PC-9 (cell line): ENCODE results near the gene APOBR. TPM values are rescaled to one million over a fixed set of nuclear protein-coding genes. Genes with fewer than 3 reads are reported as not detected.

Source experiments
- BruUV-seq: library from RNA; stranded (reverse); fragments of 400-500 nt; replicated peaks from 2 replicates; lab custom pipeline; 2021; lab: Mats Ljungman, UMichigan
- CTCF ChIA-PET: fragments of 300-600 bp; sonication (Branson Sonifier 250); formaldehyde crosslinking; loops from one replicate; lab custom pipeline; 2022; ENCODE audit warnings: antibody characterized with exemption; lab: Charles Lee
- POLR2A ChIA-PET: fragments of 300-600 bp; sonication (Branson Sonifier 250); formaldehyde crosslinking; loops from one replicate; lab custom pipeline; 2022; ENCODE audit warnings: antibody characterized with exemption; ENCODE audit not compliant: unreplicated experiment; lab: Charles Lee
- DNase-seq, 2 experiments: peaks; one replicate each; pipeline versions ENCODE4 v3.0.0 to v3.0.0-alpha.2; 2015 to 2022; ENCODE audit warnings: mixed read lengths in 1 of 2
- H2AFZ ChIP-seq: fragments of 200-600 bp; sonication (generic); 2 replicates; pipeline ENCODE4 v1.8.1; 2017; ENCODE audit warnings: antibody characterized with exemption
- H3F3A ChIP-seq: fragments of 200-600 bp; sonication (generic); 2 replicates; pipeline ENCODE4 v1.8.1; 2017; ENCODE audit warnings: antibody characterized with exemption, mild to moderate bottlenecking, low read depth; ENCODE audit not compliant: insufficient read depth
- H3K27ac ChIP-seq: fragments of 200-600 bp; sonication (generic); 2 replicates; pipeline ENCODE4 v1.6.1; 2016; ENCODE audit warnings: mixed run types
- H3K27me3 ChIP-seq: fragments of 200-600 bp; sonication (generic); 2 replicates; pipeline ENCODE4 v1.6.1; 2016; ENCODE audit warnings: low read depth, mixed run types; ENCODE audit not compliant: insufficient read depth
- H3K36me3 ChIP-seq: fragments of 200-600 bp; sonication (generic); 2 replicates; pipeline ENCODE4 v1.6.1; 2016; ENCODE audit warnings: low read depth, mixed run types
- H3K4me1 ChIP-seq: fragments of 200-600 bp; sonication (generic); replicated peaks from 2 replicates; pipeline ENCODE4 v1.6.1; 2016; ENCODE audit warnings: mixed run types; ENCODE audit not compliant: insufficient read depth
- H3K4me2 ChIP-seq: fragments of 200-600 bp; sonication (generic); 2 replicates; pipeline ENCODE4 v1.6.1; 2017; ENCODE audit warnings: mixed run types
- H3K4me3 ChIP-seq: fragments of 200-600 bp; sonication (generic); 2 replicates; pipeline ENCODE4 v1.6.1; 2016; ENCODE audit warnings: mixed run types
- H3K79me2 ChIP-seq: fragments of 200-600 bp; sonication (generic); 2 replicates; pipeline ENCODE4 v1.6.1; 2017; ENCODE audit warnings: low read depth, mixed run types
- H3K9me2 ChIP-seq: fragments of 200-600 bp; sonication (generic); 2 replicates; pipeline ENCODE4 v1.8.1; 2017; ENCODE audit warnings: mild to moderate bottlenecking; ENCODE audit not compliant: insufficient read depth
- H3K9me3 ChIP-seq: fragments of 200-600 bp; sonication (generic); 2 replicates; pipeline ENCODE4 v1.8.1; 2016; ENCODE audit warnings: low read depth; ENCODE audit not compliant: insufficient read depth
- H4K20me1 ChIP-seq: fragments of 200-600 bp; sonication (generic); 2 replicates; pipeline ENCODE4 v1.8.1; 2017; ENCODE audit not compliant: insufficient read depth
- EZH2 ChIP-seq: fragments of 200-600 bp; sonication (generic); IDR thresholded peaks from 2 replicates; pipeline ENCODE4 v1.8.0; 2017; ENCODE audit warnings: antibody characterized with exemption, low read depth
- intact Hi-C: fragments of 100-400 bp; cut with micrococcal nuclease; formaldehyde crosslinking; loops from one replicate; pipeline ENCODE4 v1.10.0; 2022; ENCODE audit not compliant: unreplicated experiment
- total RNA-seq: library from RNA; stranded (reverse); gene quantifications from 2 replicates; pipeline ENCODE4 v1.2.3, GENCODE V29; 2021
- TF ChIP-seq, protein P1 (sequence below): fragments of 200-600 bp; sonication (generic); conservative IDR thresholded peaks from 2 replicates; pipeline ENCODE4 v1.6.1; 2017; ENCODE audit warnings: mixed run types, antibody characterized with exemption, mild to moderate bottlenecking, moderate library complexity

The APOBR gene
- total RNA-seq, 1 experiment from 2014 or later = 2.4 TPM

DNA sequence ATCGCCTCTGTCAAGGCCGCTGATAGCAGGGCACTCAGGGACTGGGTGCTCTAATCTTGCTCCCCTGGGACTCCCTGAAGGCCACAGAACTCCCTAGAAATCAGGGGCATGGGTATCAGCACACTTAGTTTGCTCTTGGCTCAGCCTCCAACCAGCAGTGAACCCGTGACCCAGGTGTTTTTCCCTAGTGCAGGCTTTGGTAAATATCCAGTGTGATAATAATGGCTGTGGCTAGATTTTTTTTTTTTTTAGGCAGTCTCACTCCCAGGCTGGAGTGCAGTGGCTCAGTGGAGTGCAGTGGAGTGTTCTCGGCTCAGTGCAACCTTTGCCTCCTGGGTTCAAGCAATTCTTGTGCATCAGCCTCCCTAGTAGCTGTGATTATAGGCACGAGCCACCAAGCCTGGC lies 34.0 kb downstream of the APOBR start:
- peaks cover 58% of the 10 kb centered on the region for H3K4me1 ChIP-seq
- H4K20me1 ChIP-seq = no peaks in the 10 kb centered on the region
- no peaks in the 10 kb centered on the region for H3K9me2 ChIP-seq
- CTCF ChIA-PET = no interaction called here
- H3K79me2 ChIP-seq = no peaks in the 10 kb centered on the region
- no peak overlapping the region for H3K4me3 ChIP-seq
- TF ChIP-seq, protein P1, sequence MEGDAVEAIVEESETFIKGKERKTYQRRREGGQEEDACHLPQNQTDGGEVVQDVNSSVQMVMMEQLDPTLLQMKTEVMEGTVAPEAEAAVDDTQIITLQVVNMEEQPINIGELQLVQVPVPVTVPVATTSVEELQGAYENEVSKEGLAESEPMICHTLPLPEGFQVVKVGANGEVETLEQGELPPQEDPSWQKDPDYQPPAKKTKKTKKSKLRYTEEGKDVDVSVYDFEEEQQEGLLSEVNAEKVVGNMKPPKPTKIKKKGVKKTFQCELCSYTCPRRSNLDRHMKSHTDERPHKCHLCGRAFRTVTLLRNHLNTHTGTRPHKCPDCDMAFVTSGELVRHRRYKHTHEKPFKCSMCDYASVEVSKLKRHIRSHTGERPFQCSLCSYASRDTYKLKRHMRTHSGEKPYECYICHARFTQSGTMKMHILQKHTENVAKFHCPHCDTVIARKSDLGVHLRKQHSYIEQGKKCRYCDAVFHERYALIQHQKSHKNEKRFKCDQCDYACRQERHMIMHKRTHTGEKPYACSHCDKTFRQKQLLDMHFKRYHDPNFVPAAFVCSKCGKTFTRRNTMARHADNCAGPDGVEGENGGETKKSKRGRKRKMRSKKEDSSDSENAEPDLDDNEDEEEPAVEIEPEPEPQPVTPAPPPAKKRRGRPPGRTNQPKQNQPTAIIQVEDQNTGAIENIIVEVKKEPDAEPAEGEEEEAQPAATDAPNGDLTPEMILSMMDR = no peak
- no peak for TF ChIP-seq EZH2
- H3F3A ChIP-seq = peaks cover 40% of the 10 kb centered on the region; the same call in 1 of the 2 replicates
- POLR2A ChIA-PET = no interaction called here
- DNase-seq = no peak
- no peaks in the 10 kb centered on the region for H3K9me3 ChIP-seq
- H3K27ac ChIP-seq = peak overlapping the region; percentile 42
- no peak overlapping the region for H2AFZ ChIP-seq
- H3K27me3 ChIP-seq = no peaks in the 10 kb centered on the region
- intact Hi-C loops = loop anchor here (5.0 kb wide), 1 partner anchor 36 kb away; the partner anchor contains the start of genes APOBR and CLN3
- BruUV-seq = no TSS peak
- no peaks in the 10 kb centered on the region for H3K36me3 ChIP-seq
- H3K4me2 ChIP-seq = peak overlapping the region; percentile 11

DNA sequence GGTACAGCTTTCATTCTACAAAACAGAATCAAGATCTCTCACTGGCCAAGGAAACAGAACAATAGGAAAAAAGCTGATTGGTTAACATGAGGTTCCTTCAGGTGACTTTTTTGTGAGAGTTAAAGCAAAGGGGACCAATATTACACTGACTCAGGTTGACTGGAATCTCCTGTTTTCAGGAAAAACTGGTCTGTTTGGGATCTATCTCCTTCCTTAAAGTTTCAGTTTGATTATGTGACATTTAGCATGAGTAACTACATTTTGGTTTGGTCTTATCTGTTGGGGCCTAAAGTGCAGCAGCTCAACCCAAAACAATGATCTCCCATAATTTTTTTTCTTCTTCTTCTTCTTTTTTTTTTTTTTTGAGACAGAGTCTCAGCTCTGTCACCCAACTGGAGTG lies 34.7 kb downstream of the APOBR start:
- no peak for TF ChIP-seq EZH2
- TF ChIP-seq, protein P1 = no peak
- Histone ChIP-seq H3K9me2 (no peaks in the 10 kb centered on the region), H4K20me1 (no peaks in the 10 kb centered on the region), H3K4me2 (peak overlapping the region; percentile 11), H2AFZ (no peak overlapping the region), H3K36me3 (no peaks in the 10 kb centered on the region), H3K4me3 (no peak overlapping the region), H3K79me2 (no peaks in the 10 kb centered on the region), H3K27me3 (no peaks in the 10 kb centered on the region), H3K9me3 (no peaks in the 10 kb centered on the region), H3K27ac (peak overlapping the region; percentile 42), H3K4me1 (peaks cover 52% of the 10 kb centered on the region), H3F3A (peaks cover 40% of the 10 kb centered on the region; the same call in 1 of the 2 replicates)
- intact Hi-C loops = loop anchor here (5.0 kb wide), 1 partner anchor 37 kb away; the partner anchor contains the start of genes APOBR and CLN3
- no TSS peak for BruUV-seq
- DNase-seq = peak in 1 of 2 experiments; percentile 87
- ChIA-PET CTCF (no interaction called here), POLR2A (no interaction called here)

DNA sequence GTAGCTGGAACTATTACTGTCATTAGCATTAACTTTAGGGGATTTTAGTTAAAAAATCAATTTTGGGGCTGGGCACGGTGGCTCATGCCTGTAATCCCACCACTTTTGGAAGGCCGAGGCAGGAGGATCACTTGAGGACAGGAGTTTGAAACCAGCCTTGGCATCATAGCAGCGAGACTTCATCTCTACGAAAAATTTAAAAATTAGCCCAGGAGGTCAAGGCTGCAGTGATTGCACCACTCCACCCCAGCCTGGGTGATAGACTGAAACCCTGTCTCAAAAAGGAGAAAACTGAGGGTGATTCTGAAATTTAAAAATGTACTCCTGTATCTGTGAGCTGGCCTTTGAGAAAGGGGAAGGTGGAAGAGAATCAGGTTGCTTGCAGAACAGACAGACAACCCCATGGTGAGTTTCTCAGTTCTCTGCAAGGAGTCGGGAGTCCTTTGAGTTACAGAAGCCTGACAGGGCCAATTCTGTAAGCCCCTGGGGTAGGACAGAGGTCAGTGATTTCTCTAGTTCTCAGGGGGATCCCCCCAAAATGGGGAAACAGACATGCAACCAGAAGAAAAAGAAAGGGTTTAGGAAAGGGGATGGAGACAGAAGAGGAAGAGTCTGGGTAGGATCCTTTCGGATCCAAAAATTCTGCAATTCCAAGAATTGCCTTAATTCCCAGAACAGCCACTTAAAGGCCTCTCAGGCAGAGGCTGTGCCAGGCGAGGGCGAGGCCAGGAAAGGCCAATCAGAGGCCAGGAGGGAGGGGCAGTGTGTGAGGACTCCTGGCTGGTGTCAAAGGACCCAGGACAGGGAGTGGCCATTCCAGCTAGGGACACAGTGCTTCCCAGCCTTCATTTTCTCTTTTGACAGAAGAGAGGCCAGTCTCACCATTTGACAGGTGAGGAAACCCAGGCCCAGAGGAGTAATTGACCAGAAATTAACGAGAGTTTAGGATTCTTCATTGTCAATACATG lies 37.6 kb downstream of the APOBR start:
- H3K27ac ChIP-seq = no peak overlapping the region
- H3K4me2 ChIP-seq = no peak overlapping the region
- no peak overlapping the region for H2AFZ ChIP-seq
- H3K79me2 ChIP-seq = no peaks in the 10 kb centered on the region
- no peak for TF ChIP-seq EZH2
- TF ChIP-seq, protein P1 = no peak
- no peaks in the 10 kb centered on the region for H3K9me3 ChIP-seq
- BruUV-seq = no TSS peak
- no peaks in the 10 kb centered on the region for H3K36me3 ChIP-seq
- peaks cover 27% of the 10 kb centered on the region; the same call in 1 of the 2 replicates for H3F3A ChIP-seq
- peaks cover 36% of the 10 kb centered on the region for H3K4me1 ChIP-seq
- ChIA-PET POLR2A (no interaction called here), CTCF (interaction anchor here (0.5 kb wide), 1 partner anchor 65 kb away, joined by 4 read pairs; the partner anchor contains the start of gene SULT1A2)
- intact Hi-C loops = no loop called here
- H3K9me2 ChIP-seq = no peaks in the 10 kb centered on the region
- H4K20me1 ChIP-seq = no peaks in the 10 kb centered on the region
- H3K27me3 ChIP-seq = no peaks in the 10 kb centered on the region
- no peak overlapping the region for H3K4me3 ChIP-seq
- DNase-seq = peak; percentile 53 to 76
